Large intestine (tissue), 3 donors: ENCODE results near the gene YES1. TPM values are rescaled to one million over a fixed set of nuclear protein-coding genes. Genes with fewer than 3 reads are reported as not detected.
A peak's percentile ranks its signal among the peaks of the same experiment; 100 is the strongest.
"Not testable (repeated sequence)": the region's sequence is repeated elsewhere in the genome, so short reads cannot be mapped to it uniquely, and the experiment has no call there.

Experiments
- DNase-seq, 2 donors: peaks; one replicate each; pipeline versions ENCODE4 v3.0.0 to v3.0.0-alpha.2; 2013
- H3K27ac ChIP-seq: one replicate; pipeline ENCODE4 v1.5.1; 2013; ENCODE audit warnings: low read length
- H3K27me3 ChIP-seq: 2 replicates; pipeline ENCODE4 v1.6.1; 2013; ENCODE audit warnings: low read length; ENCODE audit not compliant: control insufficient read depth, insufficient read depth
- H3K36me3 ChIP-seq: 2 replicates; pipeline ENCODE4 v1.6.1; 2013; ENCODE audit warnings: low read length; ENCODE audit not compliant: control insufficient read depth, insufficient read depth
- H3K4me1 ChIP-seq: one replicate; pipeline ENCODE4 v1.6.1; 2013; ENCODE audit warnings: low read length; ENCODE audit not compliant: control insufficient read depth, insufficient read depth
- H3K4me3 ChIP-seq: one replicate; pipeline ENCODE4 v1.5.1; 2013; ENCODE audit warnings: low read length
- H3K9me3 ChIP-seq: one replicate; pipeline ENCODE4 v1.6.1; 2013; ENCODE audit warnings: mild to moderate bottlenecking, low read depth, low read length, moderate library complexity; ENCODE audit not compliant: control insufficient read depth
- WGBS: methylation state at CpG from one replicate; pipeline ENCODE4 v1.1.5; 2013; ENCODE audit warnings: low lambda C conversion rate; ENCODE audit not compliant: insufficient coverage; 5-methylcytosine and 5-hydroxymethylcytosine counted together
- polyA plus RNA-seq: library from polyadenylated mRNA; unstranded; fragments of 120-200 nt; gene quantifications from one replicate; pipeline ENCODE4 v1.2.1, GENCODE V29; 2013

Gene YES1
- polyA plus RNA-seq, 1 donor: 47.7 TPM

DNA sequence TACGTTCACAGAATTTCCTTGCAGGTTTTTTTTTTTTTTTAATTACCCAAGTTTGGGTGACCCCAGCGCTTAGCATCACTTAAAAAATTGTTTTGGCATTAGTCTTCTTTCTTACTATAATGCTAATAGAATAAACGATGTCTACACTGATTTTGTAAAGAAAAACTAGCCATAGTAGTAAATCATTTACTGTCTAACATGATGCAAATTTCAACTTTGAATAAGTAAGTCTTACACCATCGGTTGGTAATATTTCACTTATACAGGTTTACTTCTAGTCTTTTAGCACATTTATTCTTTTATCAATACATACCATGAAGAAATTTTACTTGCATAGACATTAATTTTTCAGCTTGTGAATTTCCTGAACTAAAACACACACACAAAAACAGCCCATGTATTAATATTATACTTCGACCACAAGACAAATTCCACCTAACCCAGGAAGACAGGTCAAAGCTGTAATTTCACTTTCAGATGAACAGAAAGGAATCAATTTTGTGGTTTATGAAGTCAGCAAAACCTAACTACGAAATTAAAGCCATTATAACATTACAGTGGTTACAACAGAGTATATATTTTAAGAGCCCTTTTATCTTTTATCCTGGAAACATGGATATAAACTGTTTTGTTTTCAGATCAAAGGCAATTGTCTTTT is 1.9 kb downstream of the YES1 start:
- Histone ChIP-seq H3K27ac (peak overlapping the region; percentile 42), H3K27me3 (no peaks in the 10 kb centered on the region), H3K4me1 (no peaks in the 10 kb centered on the region), H3K4me3 (peak overlapping the region; percentile 99), H3K9me3 (no peaks in the 10 kb centered on the region), H3K36me3 (no peaks in the 10 kb centered on the region)
- 37% methylated on average over 4 of the region's 6 CpGs for WGBS
- DNase-seq: peak in 1 of 2 donors; percentile 44

DNA sequence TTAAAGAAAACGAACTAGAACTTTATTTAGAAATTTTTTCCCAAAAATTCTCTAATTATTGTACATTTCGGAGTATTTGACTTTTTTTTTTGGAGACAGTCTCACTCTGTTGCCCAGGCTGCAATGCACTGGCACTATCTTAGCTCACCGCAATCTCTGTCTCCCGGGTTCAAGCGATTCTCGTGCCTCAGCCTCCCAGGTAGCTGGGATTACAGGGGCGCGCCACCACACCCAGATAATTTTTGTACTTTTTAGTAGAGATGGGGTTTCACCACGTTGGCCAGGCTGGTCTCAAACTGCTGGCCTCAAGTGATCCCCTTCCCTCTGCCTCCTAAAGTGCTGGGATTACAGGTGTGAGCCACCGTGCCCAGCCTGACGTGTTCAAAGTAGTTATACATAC is 2.8 kb downstream of the YES1 start:
- H3K9me3 ChIP-seq, DNase-seq, H3K4me1 ChIP-seq, H3K27me3 ChIP-seq, H3K36me3 ChIP-seq, H3K4me3 ChIP-seq, H3K27ac ChIP-seq: not testable (repeated sequence)
- whole genome bisulfite sequencing: 100% methylated on average over 2 of the region's 11 CpGs

DNA sequence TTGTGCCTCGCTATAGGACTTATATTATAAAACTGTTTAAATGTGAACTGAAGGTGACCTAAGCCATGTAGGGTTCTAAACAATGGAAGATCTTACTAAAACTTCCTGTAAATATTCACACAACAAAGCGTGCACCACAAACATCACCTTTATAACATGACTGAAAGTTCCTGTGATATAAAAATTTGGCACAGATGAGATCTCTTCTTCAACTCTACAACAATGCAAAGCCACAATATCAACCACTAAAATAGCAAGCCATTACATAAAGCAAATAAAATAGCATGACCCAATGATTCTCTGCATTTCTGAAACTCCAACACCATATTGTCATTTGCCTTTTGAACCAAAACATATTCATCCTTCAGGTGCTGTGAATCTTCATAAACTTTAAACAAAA is 3.5 kb downstream of the YES1 start:
- no peaks in the 10 kb centered on the region for H3K27me3 ChIP-seq
- H3K9me3 ChIP-seq: no peaks in the 10 kb centered on the region
- DNase-seq: no peak
- H3K27ac ChIP-seq: no peak overlapping the region
- 100% methylated on average over 1 of the region's 2 CpGs for WGBS
- H3K4me1 ChIP-seq: no peaks in the 10 kb centered on the region
- no peak overlapping the region for H3K4me3 ChIP-seq
- no peaks in the 10 kb centered on the region for H3K36me3 ChIP-seq

DNA sequence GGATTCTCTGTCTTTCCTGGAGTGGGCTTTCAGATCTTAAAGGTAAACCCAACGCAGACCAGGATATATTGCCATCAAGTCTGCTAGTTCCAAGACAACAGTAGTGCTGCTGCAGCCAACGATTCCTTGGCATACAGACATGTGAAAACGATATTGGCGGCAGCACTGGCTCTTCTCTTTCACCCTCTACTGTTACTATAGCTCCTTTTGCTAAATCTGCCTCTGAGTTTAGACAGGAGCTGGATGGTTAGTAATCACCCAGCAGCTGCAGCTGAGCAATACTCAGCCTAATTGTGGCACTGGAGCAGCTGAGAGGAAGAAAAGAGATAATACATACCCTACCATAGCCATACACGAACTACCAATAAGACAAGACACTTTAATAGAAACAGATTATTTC is 4.0 kb downstream of the YES1 start:
- no peaks in the 10 kb centered on the region for H3K9me3 ChIP-seq
- H3K36me3 ChIP-seq: no peaks in the 10 kb centered on the region
- H3K27me3 ChIP-seq: no peaks in the 10 kb centered on the region
- no peaks in the 10 kb centered on the region for H3K4me1 ChIP-seq
- WGBS: 67% methylated on average over 1 of the region's 5 CpGs
- DNase-seq: no peak
- no peak overlapping the region for H3K27ac ChIP-seq
- H3K4me3 ChIP-seq: no peak overlapping the region

DNA sequence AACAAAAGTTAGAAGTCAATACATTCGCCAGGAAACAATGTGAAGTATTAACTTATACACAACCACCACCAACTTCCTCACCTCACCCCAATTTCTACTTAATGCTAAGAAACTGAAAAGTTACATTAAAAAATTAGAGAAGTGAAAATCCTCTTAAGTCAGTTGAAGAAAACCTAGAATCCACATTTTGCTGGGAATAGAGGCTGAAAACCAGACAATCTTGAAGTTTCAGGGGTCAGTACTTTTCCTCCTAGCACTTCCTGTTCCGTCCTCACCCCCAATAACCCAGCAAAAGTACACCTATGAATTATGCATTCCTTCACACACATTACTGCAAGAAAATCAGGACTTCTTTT is 6.3 kb downstream of the YES1 start:
- WGBS: no CpG with 5 or more reads among the region's 2 CpGs
- no peaks in the 10 kb centered on the region for H3K9me3 ChIP-seq
- no peak for DNase-seq
- H3K4me1 ChIP-seq: no peaks in the 10 kb centered on the region
- H3K27me3 ChIP-seq: no peaks in the 10 kb centered on the region
- H3K27ac ChIP-seq: no peak overlapping the region
- no peak overlapping the region for H3K4me3 ChIP-seq
- no peaks in the 10 kb centered on the region for H3K36me3 ChIP-seq

DNA sequence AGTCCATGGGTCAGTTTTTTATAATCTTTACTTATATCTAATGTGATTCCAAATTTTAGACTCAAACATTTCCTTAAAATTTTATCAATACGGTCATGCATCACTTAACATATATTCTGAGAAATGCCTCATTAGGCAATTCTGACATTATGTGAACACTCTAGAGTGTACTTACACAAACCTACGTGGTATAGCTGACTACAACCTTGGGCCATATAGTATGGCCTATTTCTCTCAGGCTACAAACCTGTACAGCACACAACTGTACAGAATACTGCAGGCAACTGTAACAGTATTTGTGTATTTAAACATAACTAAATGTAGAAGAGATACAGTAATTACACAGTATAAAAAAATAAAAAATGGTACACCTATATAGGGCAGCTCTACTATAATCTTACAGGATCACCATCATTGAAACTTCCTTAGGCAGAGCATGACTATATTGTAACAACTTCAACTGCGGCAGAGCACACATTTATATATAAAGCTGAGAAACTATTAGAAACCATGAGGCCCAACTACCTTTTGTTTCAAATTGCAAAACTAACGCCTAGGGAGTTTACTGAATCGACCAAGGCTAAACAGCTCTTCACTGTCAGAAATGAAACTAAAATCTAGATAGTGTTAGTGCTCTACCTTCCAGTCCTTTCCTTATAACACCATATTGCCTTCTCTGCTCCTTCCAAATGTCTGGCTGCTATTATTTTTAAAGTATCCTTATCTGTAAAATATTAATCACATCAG is 6.9 kb downstream of the YES1 start:
- H3K27ac ChIP-seq: no peak overlapping the region
- peak in 1 of 2 donors; percentile 16 for DNase-seq
- H3K4me1 ChIP-seq: no peaks in the 10 kb centered on the region
- H3K4me3 ChIP-seq: no peak overlapping the region
- H3K36me3 ChIP-seq: no peaks in the 10 kb centered on the region
- H3K27me3 ChIP-seq: no peaks in the 10 kb centered on the region
- no CpG with 5 or more reads among the region's 5 CpGs for WGBS
- H3K9me3 ChIP-seq: no peaks in the 10 kb centered on the region

DNA sequence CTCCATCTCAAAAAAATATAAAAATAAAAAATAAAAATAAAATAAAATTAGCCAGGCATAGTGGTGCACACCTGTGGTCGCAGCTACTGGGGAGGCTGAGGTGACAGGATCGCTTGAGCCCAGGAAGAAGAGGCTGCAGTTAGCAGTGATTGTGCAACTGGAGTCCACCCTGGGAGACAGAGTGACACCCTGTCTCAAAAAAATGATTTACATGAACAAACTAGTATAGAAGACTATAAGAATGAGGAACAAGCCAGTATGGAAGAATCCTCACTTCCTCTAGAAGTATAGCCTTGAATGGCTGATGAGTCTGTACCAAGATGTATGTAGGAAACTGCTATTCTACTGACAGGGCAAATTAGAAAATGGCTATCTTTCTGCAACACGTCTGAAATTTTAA is 10.9 kb downstream of the YES1 start:
- H3K4me3 ChIP-seq: no peak overlapping the region
- DNase-seq: no peak
- no peak overlapping the region for H3K27ac ChIP-seq
- no peaks in the 10 kb centered on the region for H3K4me1 ChIP-seq
- WGBS: no CpG with 5 or more reads among the region's 3 CpGs
- no peaks in the 10 kb centered on the region for H3K36me3 ChIP-seq
- H3K9me3 ChIP-seq: no peaks in the 10 kb centered on the region
- H3K27me3 ChIP-seq: no peaks in the 10 kb centered on the region

DNA sequence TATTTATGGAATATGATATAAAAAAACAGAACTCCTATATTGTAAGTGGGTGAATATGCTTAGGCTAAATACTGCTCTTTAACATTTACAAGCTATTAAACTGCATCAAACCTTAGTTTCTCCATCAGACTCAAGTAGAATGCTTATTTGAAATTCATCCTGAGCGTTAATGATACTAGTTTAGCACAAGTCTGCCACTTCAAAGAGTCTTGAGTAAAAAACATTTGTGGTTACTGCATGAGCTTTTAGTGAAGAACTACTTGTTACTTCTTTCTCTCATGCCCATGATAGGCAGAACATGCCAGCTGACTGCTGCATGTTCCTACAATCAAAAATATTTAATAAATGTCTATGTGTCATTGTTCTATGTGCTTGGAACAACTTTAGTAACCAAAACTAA is 12.1 kb downstream of the YES1 start:
- H3K36me3 ChIP-seq: no peaks in the 10 kb centered on the region
- WGBS: no CpG with 5 or more reads among the region's 1 CpG
- DNase-seq: no peak
- no peaks in the 10 kb centered on the region for H3K9me3 ChIP-seq
- no peak overlapping the region for H3K4me3 ChIP-seq
- no peak overlapping the region for H3K27ac ChIP-seq
- no peaks in the 10 kb centered on the region for H3K27me3 ChIP-seq
- no peaks in the 10 kb centered on the region for H3K4me1 ChIP-seq

DNA sequence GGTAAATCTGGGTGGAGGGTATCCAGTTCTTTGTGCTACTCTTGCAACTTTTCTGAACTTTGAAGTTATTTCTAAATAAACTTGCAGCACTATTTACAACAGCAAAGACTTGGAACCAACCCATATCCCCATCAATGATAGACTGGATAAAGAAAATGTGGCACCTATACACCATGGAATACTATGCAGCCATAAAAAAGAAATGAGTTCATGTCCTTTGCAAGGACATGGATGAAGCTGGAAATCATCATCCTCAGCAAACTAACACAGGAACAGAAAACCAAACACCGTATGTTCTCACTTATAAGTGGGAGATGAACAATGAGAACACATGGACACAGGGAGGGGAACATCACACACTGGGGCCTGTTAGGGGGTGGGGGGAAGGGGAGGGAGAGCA is 16.7 kb downstream of the YES1 start:
- no CpG with 5 or more reads among the region's 1 CpG for WGBS
- not testable (repeated sequence) for H3K4me1 ChIP-seq

DNA sequence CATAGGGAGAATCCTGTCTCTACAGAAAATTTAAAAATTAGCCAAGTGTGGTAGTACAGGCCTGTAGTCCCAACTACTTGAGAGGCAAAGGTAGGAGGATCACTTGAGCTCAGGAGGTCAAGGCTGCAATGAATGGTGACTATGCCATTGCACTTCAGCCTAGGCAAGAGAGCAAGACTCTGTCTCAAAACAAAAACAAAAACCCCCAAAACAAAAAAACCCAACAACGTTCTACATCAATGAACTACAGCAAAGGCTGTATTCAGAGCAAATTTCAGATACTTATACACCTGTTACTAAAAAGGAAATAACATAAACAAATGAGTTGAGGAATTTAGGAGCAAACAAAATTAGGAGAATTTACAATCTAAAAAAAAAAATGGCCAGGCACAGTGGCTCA is 22.6 kb downstream of the YES1 start:
- Histone ChIP-seq H3K4me3 (no peak overlapping the region), H3K36me3 (peaks cover under 1% of the 10 kb centered on the region), H3K27me3 (no peaks in the 10 kb centered on the region), H3K4me1 (no peaks in the 10 kb centered on the region), H3K9me3 (no peaks in the 10 kb centered on the region), H3K27ac (no peak overlapping the region)
- WGBS: no CpG with 5 or more reads among the region's 1 CpG
- DNase-seq: no peak

More for the DNA sequence above, 16.7 kb downstream of the YES1 start:
- H3K36me3 ChIP-seq, DNase-seq, H3K4me3 ChIP-seq, H3K27me3 ChIP-seq, H3K27ac ChIP-seq, H3K9me3 ChIP-seq: not testable (repeated sequence)

DNA sequence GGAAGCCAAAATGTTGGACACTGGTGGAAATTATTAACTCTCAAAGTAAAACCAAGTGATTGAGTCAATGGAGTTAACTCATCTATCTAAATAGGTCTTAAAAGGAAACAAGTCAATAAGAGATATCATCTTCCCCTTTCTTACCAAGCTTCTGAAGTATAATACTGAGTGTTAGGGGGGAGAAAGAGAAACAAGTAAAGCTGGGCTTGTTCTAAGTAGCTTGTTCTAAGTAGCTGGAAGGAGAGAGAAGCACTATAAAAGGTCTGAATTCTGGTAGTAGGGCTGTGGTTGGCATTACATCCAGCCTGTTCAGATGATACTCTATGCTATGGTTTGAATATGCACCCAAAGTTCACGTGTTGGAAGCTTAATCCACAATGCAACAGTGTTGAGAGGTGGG is 26.8 kb downstream of the YES1 start:
- no peak overlapping the region for H3K4me3 ChIP-seq
- WGBS: no CpG with 5 or more reads among the region's 1 CpG
- H3K27me3 ChIP-seq: no peaks in the 10 kb centered on the region

More for the DNA sequence above, 26.8 kb downstream of the YES1 start:
- Histone ChIP-seq H3K9me3 (no peaks in the 10 kb centered on the region), H3K4me1 (no peaks in the 10 kb centered on the region), H3K27ac (no peak overlapping the region), H3K36me3 (no peaks in the 10 kb centered on the region)
- DNase-seq: no peak
